ENCODE measurements around the gene PTX4.

DNA sequence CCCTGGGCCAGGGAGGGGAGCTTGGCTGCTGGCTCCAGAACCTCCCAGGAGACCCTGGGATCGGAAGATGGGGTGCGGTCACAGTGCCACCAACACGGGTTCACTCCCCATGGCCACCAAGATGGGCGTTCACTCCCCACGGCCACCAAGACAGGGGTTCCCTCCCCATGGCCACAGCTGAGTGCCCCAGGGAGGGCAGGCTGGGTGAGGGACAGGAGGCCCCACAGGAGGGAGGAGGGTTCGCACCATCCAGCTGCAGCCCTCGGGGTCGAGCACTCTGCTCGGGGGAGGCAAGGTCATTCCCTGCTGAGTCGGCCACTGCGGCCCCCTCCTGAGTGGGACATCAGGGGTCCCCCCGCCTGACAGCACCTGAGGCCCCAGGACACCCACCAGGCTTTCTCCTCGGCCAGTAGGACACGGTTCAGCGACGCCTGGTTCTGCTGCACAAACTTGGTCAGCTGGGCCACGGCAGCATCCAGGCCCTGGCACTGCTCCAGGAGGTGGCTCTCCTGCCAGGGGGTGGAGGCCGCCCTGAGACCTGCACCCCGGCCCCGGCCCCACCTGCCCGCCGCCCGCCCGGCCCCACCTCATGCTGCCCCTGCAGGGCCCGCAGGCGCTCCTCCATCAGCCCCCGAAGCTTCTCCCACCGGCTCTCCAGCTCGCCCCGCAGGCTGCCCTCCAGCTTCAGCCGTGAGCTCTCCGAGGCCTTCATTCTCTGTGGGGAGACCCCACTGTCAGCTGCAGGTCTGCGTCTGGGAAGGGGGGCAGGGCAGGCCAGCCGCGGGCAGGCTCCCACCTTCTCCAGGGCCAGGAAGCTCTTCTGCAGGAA, 50.3 kb downstream of the PTX4 start:
- no peak for TF ChIP-seq EZH2 (optimal IDR thresholded peaks at IDR 0.05; ENCODE audit: low read depth, low read length)
- TF ChIP-seq CTCF (IDR thresholded peaks at IDR 0.05; ENCODE audit: low read length), result no peak

Data from MM.1S (cell line).